GM06990 (cell line): Measurements from ENCODE around the gene VCX.
"Not testable (repeated sequence)": the region's sequence is repeated elsewhere in the genome, so short reads cannot be mapped to it uniquely, and the experiment has no call there.

ENCODE experiments used
- DNase-seq: peaks from one replicate; pipeline ENCODE4 v3.0.0-alpha.2; 2011; ENCODE audit not compliant: insufficient read length; ENCODE audit errors: extremely low read depth
- H3K27me3 ChIP-seq: replicated peaks from 2 replicates; pipeline ENCODE4 v1.6.0; 2011; ENCODE audit warnings: low read length; ENCODE audit not compliant: control insufficient read depth, insufficient read depth
- H3K36me3 ChIP-seq: 2 replicates; pipeline ENCODE4 v1.5.1; 2011; ENCODE audit warnings: low read length; ENCODE audit not compliant: control insufficient read depth, insufficient read depth
- H3K4me3 ChIP-seq: replicated peaks from 2 replicates; pipeline ENCODE4 v1.5.1; 2011; ENCODE audit warnings: low read depth, mild to moderate bottlenecking, control low read depth, low read length
- TF ChIP-seq, protein P1 (sequence below): IDR thresholded peaks from 2 replicates; pipeline ENCODE4 v1.5.1; 2011; ENCODE audit warnings: low read length, control low read depth, mild to moderate bottlenecking, inconsistent platforms; ENCODE audit not compliant: insufficient read depth, poor library complexity, severe bottlenecking

VCX gene

GRCh38 chrX:7842871-7843270 is at the start of gene VCX:
TSS of gene VCX (plus strand) at chrX:7843171. CDS start at chrX:7843204, 33 bp downstream.
- H3K36me3 ChIP-seq, H3K27me3 ChIP-seq, DNase-seq, H3K4me3 ChIP-seq: not testable (repeated sequence)

DNA sequence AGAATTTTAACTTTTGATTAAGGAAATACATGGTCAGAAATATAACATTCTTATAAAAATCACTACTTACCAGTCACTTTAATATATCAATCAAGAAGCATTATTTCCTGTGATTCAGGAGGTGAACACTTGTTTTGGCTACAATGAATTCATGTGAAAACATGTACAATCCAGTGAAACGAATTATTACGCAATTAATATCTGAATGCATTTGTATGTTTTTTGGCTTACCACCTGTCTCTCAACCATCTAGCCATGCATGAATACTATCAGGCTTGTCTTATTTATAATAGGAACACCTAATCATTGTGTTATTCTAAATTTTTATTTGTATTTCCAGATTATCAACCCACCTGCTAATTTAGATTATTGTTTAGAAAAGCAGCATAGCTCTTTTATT is 44.6 kb upstream of the VCX start:
- Histone ChIP-seq H3K4me3 (no peak overlapping the region), H3K36me3 (no peaks in the 10 kb centered on the region), H3K27me3 (no peaks in the 10 kb centered on the region)
- DNase-seq, result no peak
- TF ChIP-seq, protein P1, sequence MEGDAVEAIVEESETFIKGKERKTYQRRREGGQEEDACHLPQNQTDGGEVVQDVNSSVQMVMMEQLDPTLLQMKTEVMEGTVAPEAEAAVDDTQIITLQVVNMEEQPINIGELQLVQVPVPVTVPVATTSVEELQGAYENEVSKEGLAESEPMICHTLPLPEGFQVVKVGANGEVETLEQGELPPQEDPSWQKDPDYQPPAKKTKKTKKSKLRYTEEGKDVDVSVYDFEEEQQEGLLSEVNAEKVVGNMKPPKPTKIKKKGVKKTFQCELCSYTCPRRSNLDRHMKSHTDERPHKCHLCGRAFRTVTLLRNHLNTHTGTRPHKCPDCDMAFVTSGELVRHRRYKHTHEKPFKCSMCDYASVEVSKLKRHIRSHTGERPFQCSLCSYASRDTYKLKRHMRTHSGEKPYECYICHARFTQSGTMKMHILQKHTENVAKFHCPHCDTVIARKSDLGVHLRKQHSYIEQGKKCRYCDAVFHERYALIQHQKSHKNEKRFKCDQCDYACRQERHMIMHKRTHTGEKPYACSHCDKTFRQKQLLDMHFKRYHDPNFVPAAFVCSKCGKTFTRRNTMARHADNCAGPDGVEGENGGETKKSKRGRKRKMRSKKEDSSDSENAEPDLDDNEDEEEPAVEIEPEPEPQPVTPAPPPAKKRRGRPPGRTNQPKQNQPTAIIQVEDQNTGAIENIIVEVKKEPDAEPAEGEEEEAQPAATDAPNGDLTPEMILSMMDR, result no peak

DNA sequence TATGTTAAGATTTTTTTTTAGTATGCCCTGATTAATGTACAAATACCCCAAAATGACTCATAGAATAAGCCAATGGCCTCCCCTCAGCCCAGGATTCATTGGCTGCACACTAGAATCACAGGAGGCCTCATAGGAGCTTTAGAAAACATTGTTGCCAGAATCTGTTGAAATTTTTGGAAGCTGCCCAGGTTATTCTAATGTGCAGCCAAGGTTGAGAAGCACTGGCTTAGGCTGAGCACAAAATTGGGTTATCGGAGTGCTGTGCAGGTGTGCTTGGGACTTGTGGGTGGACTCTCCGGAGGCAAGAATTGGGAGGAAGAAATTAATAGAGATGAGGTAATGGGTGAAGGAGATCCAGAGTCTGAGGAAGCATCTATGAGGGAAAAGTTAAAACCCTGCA is 41.3 kb upstream of the VCX start:
- H3K36me3 ChIP-seq, result no peaks in the 10 kb centered on the region
- H3K4me3 ChIP-seq, result no peak overlapping the region
- TF ChIP-seq, protein P1, result no peak
- no peak for DNase-seq
- H3K27me3 ChIP-seq, result no peaks in the 10 kb centered on the region

DNA sequence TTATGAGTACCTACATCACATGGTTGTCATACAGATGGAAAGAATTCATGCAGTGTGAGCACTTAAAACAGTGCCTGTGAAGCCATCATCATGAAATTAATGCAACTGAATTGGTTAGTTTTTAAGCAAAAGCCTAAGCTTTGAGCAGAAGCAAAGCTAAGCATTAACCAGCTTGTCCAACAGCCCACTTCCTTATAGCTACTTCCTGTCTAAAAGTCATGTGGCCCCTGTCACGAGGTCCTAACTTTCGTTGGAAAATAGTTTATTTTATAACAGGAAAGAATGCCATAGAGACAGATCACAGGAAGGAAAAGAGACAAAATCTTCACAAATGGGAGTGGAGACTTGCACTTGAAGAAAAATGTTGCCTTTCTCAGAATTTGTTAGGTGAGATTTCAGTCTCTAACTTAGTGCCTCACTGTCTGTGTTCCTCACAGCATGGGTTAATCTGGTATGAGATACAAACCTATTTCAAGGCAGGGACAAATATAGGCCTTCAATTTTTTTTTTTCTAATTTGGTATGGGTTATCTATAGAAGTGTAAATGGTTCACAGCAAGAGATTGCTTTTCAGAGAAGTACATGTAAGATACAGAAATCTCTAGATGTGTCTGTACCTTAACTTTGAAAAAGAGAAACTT is 27.7 kb upstream of the VCX start:
- Histone ChIP-seq H3K4me3 (no peak overlapping the region), H3K36me3 (no peaks in the 10 kb centered on the region), H3K27me3 (no peaks in the 10 kb centered on the region)
- no peak for DNase-seq
- TF ChIP-seq, protein P1, result no peak

DNA sequence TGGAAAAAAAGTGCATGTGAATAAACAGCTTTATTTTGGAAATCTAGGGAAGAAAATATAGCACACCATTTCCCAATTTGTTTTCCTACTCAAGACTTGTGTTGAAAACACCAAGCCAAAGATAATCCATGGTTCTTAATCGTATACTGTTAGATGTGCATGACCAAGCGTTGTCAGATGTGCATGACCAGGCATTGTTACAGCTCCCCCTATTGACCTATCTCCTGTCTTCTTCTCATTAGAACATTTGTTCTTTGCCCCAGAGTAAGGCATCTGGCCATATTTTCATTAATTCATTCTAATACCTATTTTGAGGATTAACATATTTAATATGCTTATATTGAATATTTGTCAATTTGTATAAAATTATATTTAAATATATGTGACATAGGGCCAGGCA is 14.4 kb upstream of the VCX start:
- Histone ChIP-seq H3K36me3 (no peaks in the 10 kb centered on the region), H3K27me3 (no peaks in the 10 kb centered on the region), H3K4me3 (no peak overlapping the region)
- TF ChIP-seq, protein P1, result peak; percentile 24
- DNase-seq, result no peak

GRCh38 chrX:7841084-7841805 is 1.7 kb upstream of the VCX start:
- Histone ChIP-seq H3K4me3 (no peak overlapping the region), H3K36me3 (no peaks in the 10 kb centered on the region), H3K27me3 (no peaks in the 10 kb centered on the region)
- TF ChIP-seq, protein P1, result no peak
- DNase-seq, result no peak
